Measurements from ENCODE around the gene DHX29.

The DHX29 gene

DNA sequence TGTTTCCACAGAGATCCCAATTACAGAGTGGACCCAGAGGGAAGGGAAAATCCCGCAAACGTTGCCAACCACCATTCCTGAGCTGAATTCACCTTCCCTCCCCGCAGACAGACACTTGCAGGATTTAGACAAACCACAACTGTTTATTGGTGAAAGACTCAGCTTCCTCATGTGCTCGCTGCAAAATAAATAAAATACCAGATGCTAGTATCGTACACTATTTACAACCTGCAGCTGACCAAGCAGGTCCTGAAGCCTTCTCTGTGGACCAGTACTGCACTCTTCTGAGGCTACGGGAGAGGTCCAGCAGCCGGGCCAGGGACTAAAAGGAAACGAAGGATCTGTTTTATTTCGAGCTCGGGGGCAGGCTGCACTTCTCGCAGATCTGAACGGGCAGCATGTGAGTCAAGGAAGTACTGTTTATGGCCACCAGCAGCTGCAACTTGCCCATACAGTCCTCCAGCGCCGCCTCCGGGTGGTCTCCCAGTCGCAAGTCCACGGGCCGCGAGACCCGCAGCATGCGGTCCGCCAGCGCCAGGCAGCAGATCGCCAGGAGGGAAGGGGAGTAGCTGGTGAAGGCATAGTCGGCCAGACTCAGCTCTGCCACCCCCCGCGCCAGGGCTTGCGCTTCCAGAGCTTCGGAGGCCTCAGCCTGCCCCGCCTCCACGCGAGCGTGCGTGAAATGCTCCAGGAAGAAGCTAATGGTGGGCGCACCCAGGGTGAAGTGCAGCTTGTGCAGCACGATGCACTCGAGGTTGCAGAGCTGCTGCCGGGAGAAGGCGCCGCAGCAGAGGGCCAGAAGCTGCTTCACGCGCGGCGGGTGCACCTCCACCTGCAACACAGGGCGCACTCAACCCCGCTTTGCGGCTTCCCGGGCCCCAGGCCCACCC, 76.2 kb downstream of the DHX29 start:
- DNase-seq, result no peak

DNA sequence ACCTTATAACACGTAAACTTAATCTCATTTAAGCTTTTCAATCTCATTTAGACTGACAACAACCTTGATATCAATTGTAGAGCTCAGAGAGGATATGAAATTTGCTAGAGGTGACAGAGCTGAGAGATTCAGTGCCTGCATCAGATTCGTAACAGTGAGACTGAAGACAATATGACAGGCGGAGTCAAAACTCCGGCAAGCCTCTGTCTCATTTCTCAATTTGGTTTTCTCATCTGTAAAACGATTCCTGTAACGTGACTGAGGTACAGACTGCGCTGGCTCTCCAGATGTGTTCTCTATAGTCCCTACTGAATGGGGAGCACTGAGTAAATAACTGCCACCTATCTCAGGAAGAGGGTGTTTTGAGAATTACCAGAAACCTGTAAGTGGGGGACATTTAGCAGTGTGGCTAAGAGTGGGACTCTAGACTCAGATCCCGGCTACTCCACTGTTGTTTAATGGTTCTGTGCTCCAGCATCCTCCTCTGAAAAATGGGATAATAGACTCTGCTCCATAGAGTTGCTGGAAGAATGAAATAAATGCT, 77.3 kb downstream of the DHX29 start:
- no peak for DNase-seq

GRCh38 chr5:55227664-55228430, 79.6 kb downstream of the DHX29 start:
- no peak for DNase-seq

GRCh38 chr5:55226934-55227663, 80.4 kb downstream of the DHX29 start, which contains the start of gene MCIDAS:
TSS of gene MCIDAS (minus strand) at chr5:55227315. CDS start at chr5:55227138, 177 bp downstream.
- DNase-seq, result peak; percentile 36

DNA sequence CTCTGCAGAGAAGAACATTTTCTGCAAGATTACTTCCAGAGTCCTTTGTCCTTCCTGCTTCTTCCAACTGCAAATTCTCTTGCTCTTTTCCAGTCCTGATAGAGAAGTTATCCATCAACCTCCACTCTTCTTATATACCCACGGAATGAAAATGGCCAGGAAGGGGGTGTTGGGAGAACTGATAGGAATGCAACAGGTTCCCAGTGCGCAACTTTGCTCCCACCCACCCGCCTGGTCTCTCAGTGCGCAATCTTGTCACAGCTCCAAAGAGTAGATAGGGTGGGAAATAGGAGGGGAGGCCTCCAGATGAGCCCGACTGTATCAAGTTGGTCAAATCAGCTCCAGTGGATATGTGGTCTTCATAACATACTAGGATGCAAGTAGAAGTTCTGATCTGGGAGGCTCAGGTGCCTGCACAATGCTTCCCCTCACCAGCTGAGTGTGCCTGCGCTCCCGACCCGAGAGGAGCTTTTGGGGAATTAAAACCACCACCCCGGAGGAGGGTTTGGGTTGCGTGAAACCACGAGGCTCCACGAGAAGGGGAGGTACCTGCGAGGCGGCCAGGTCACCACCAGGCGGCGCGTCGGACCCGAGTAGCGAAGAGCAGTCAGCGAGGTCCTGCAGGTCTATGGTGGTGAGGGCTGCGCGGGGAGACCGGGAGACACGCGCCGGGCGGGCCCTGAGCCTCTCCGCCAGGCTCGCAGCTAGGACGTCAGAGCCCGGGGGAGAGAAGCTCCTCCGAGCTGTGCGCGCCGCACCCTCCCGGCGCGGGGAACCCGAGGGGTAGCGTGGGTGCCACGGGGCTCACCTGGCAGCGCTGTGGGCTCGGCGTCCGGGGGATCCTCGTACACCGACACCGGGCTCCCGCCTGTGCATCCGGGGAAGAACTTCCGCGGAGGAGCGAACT, 81.2 kb downstream of the DHX29 start:
- peak; percentile 41 for DNase-seq

DNA sequence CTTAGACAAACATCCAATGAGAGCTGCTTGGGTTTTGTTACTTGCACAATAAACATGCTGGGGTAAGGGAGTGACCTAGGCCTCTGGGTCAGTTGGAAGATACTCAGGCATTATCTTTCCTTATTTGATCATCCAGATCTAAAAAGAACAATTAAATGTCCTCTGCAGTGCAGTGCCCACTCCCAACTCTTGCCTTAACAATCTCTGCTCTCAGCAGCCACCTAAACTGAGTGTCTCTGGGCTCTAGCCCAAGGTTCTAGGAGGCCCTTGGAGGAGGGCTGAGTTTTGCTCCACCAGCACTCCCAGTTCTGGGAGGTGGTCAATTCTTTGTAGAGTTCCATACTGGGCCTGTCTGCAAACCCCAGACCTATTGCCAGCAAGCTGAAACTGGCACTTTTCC, 82.1 kb downstream of the DHX29 start:
- DNase-seq, result no peak

GRCh38 chr5:55223812-55224240, 83.7 kb downstream of the DHX29 start:
- no peak for DNase-seq

GRCh38 chr5:55222985-55223811, 84.3 kb downstream of the DHX29 start:
- DNase-seq, result no peak

DNA sequence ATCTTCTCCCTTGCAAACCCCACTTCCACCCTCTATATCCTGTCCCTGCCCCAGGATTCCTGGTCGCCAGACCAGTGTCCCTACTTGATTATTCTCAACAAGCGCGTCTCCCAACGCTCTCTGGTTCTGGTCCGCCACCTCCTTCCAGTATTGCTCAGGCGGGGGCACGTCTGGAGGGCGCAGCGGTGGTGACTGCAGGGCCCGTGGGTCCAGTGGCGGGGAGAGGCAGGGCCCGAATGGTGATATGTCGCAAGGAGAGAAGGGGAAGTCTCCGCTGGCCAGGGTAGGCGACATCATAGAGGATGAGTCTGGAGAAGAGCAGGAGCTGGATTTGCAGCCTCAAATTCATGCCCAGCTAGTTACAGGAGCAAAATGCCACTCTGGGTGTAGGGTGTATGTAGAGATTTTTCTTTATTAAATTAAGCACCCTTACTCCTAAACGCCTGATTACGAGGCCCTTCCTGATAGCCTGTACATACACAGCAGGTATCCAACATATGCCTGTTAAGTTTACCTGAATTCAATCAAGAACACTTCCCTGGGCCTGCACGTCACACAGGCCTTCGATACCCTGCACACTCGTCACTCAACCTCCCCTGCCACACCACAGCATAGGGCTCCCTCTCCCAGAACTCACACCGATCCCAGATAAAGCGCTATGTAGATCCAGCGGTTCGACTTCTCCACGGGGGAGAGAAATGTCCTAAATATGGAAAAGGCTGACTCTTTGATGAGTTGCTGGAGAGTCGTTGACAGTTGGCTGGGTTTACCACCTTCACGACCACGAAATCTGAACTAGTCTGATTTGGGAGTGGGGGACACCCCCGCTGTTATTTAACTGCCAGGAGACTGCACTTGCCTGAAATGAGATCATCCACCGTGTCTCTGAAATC, 85.2 kb downstream of the DHX29 start:
- no peak for DNase-seq

DNA sequence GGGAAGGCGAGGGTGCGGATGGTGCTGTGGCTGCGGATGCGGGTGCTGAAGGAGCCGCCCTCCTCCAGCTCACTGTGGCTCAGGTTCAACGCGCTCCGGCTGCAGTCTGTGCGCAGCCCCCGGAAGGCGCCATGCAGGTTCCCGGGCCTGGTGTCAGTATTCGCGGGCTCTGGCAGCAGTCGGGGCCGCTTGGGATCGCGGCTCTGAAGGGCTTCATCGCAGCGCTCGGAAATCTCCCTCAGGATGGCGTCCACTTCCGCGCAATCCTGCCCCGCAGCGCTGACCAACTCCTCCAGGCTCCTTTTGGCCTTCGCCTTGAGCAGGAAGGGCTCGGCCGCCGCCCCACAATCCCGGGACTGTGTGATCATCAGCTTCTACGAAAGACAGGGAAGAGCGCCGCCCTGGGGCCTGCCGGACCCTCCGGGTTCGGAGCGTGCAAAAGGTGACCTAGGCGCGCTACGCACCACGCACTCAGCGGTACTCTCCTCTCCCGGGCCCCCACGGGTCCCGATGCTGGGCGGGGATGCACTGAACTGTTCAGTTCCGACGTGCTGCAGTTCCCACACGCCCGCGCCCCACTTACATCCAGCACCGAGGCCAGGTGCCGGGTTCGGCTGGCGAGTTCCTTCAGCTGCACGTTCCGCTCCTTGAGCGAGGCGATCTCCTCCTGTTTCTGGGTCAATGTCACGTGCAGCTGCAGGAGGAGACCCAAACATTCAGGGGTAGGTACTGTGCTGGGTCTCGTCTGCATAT, 86.9 kb downstream of the DHX29 start:
- DNase-seq, result no peak

- no peak for DNase-seq
Measured at GRCh38 chr5:55219770-55220169, 87.7 kb downstream of the DHX29 start.

DNA sequence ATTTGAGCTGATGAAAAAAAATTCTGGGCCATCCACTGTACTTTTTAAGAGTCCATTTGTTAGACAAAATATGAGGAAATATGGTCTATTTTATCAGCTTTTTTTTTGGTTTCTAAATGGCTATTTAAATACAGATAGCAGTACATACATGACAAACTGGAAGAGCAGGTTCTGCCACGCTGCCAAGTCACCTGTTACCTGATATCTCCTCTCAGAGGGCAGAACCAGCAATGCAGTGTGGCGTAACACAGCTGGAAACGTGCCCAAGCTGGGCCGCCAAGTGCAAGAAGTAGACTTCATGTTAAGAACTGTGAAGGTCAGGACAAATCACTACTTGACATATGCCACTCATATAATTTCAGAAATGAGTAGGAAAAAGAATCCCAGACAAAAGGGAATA, 88.5 kb downstream of the DHX29 start:
- DNase-seq, result no peak

DNA sequence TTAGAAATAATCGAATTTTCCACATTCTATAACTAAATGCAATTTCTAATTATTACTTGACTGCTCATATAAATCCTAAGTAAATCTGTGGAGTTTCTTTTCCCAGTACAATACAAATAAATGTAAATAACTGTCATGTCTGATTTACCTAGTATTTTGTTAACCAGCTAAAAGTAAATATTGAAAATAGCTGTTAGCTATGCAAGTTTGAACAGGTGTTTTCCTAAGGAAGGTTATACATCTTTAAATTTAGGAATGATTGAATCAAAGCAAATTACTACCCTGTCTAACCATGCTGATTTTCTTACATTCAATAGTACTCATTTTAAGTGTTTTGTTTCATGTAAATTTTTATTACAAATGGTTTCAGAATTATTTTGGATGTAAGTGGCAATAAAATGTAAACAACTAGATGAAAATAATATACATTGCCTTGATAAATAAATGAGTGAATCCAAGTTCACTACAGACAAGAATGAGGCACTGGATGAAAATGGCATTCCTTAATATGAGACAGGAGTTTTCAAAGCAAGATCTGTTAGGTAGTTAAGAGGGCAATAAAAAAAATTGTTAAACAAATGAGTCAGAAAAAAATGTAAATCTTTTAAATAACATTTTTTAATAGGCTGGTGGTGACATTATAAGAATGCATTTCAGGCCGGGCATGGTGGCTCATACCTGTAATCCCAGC, 96.2 kb downstream of the DHX29 start:
- no peak for DNase-seq
